ENCODE measurements around the gene SDSL.

Gene SDSL

GRCh38 chr12:113422030-113422885 lies at the start of gene SDSL:
Gene SDSL, plus strand, starts transcription at chr12:113422380. Its CDS starts 5,603 bp downstream, at chr12:113427983.
- DNase-seq: peak; percentile 71

GRCh38 chr12:113373440-113373839 lies 48.7 kb upstream of the SDSL start:
- DNase-seq: no peak

GRCh38 chr12:113373969-113374368 lies 48.2 kb upstream of the SDSL start:
- no peak for DNase-seq

- DNase-seq: no peak
Measured at GRCh38 chr12:113374823-113375428, 47.3 kb upstream of the SDSL start.

- DNase-seq: no peak
Measured at GRCh38 chr12:113378291-113378690, 43.9 kb upstream of the SDSL start.

GRCh38 chr12:113381220-113381619 lies 41.0 kb upstream of the SDSL start:
- no peak for DNase-seq

- no peak for DNase-seq
Measured at GRCh38 chr12:113382206-113382605, 40.0 kb upstream of the SDSL start.

GRCh38 chr12:113384778-113385177 lies 37.4 kb upstream of the SDSL start:
- no peak for DNase-seq

- DNase-seq: no peak
Measured at GRCh38 chr12:113385282-113385882, 36.8 kb upstream of the SDSL start.

GRCh38 chr12:113386866-113387566 lies 35.2 kb upstream of the SDSL start:
- no peak for DNase-seq

- DNase-seq: no peak
Measured at GRCh38 chr12:113387631-113388030, 34.5 kb upstream of the SDSL start.

- no peak for DNase-seq
Measured at GRCh38 chr12:113388351-113388750, 33.8 kb upstream of the SDSL start.

- DNase-seq: no peak
Measured at GRCh38 chr12:113390064-113391043, 31.8 kb upstream of the SDSL start.

GRCh38 chr12:113391145-113391544 lies 31.0 kb upstream of the SDSL start:
- DNase-seq: no peak

GRCh38 chr12:113391650-113392337 lies 30.4 kb upstream of the SDSL start:
- no peak for DNase-seq

GRCh38 chr12:113392520-113392919 lies 29.7 kb upstream of the SDSL start:
- DNase-seq: no peak

GRCh38 chr12:113392988-113393579 lies 29.1 kb upstream of the SDSL start:
- no peak for DNase-seq

GRCh38 chr12:113393749-113394148 lies 28.4 kb upstream of the SDSL start:
- no peak for DNase-seq

- DNase-seq: no peak
Measured at GRCh38 chr12:113395119-113395518, 27.1 kb upstream of the SDSL start.

GRCh38 chr12:113396200-113396599 lies 26.0 kb upstream of the SDSL start:
- DNase-seq: no peak

Measured in activated CD4-positive, alpha-beta T cell treated with anti-CD3 and anti-CD28 coated beads, Interleukin-10, Interleukin-2, amounts not matched to agents 100 ng/mL and 50 ng/mL, durations not matched to agents 16 hours and 8 hours (primary cell).